SKM-1 treated with dmso at 0.1 percent for 144 hours (cell line): ENCODE measurements around the gene EPB41.

Experiments
- DNase-seq: peaks from one replicate; lab custom pipeline; 2025; ENCODE audit not compliant: unreplicated experiment; lab: John Stamatoyannopoulos, UW

Gene EPB41

DNA sequence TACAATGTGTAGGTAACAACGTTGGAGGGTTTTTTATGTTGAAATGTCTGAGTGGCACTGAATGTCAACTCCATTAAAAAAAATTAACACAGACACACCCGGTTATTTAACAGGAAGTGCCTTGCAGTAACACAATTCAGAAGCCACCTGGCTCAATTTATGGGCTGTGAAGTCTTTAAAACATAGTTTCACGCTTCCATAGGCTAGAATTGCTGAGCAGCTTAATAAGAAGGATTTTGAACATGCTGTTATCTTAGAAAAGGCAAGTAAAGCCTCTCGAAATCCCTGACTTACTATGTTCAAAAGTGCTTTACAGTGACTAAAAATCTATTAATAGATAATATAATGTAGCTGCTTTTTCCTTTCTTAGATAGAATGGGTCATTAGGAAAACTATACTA, 247.7 kb downstream of the EPB41 start:
- no peak for DNase-seq

DNA sequence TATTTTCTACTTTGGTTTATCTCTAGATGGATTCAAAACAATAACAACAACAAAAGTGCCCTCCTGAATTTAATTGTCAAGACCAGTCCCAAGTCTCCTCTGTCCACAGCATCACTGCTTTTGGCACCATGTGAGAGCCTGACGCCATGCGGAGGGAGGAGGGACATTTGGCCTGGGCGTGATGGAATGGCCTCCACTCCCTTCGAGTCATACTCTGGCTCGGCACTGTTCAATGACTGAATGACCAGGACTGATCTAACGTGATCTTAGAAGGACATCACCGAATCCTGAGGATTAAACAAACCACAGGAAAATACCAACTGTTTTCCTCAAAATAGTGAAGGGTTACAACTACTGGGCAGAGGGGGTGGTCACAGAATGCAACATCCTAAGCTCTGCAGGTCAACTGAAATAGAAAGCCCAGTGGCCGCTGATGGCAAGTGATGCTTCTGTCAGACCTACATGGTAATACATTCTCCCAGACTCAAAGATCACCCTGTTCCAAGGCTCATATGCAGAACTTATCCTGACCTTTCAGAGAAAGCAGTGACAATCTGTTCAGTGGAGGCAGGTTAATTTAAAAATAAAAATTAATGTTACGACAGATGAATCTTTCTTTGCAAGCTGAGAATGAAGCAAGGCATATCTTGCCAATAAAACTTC, 248.2 kb downstream of the EPB41 start:
- DNase-seq, result no peak

DNA sequence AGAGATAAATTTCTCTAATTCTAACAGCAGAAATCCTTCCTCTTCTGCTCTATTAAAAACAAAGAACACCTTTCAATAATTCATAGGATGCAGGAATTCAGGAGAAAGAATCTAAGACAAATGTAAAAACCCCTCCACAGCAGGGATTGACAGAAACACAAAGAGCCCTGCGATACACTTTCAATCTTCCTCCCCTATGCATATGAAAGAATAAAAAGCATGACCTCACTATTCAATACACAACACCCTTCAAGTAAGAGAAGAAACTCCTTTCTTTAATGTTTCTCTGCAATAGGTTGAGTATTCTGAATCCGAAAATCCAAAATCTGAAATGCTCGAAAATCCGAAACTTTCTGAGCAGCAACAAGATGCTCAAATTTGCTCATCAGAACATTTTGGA, 250.2 kb downstream of the EPB41 start:
- DNase-seq, result no peak

DNA sequence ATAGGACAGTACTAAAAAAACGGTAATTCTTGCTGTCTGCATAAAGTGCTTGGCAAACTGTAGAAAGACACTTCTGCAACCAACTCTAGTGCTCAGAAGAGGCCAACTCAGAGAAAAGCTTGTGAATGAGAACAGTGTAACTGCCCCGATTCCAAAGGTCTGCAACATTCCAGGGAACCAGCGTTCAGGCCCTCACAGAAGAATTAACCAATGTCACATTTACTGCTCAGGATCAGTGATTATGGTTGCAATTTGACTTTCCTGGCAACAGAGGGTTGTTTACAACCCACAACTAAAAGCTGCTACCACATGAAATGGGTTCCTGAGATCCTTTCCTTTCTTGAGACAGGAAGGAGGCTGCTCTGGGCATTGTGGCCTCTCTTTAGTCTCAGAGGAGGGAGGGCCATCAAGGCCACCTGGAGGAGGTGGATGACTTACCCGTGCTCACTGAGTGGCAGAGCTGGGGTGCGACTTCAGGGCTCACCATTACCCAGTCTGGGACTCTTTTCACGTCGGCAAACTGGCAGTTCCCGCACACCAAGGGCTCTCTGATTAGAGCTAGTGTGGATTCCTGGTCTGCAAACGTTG, 252.0 kb downstream of the EPB41 start:
- no peak for DNase-seq

DNA sequence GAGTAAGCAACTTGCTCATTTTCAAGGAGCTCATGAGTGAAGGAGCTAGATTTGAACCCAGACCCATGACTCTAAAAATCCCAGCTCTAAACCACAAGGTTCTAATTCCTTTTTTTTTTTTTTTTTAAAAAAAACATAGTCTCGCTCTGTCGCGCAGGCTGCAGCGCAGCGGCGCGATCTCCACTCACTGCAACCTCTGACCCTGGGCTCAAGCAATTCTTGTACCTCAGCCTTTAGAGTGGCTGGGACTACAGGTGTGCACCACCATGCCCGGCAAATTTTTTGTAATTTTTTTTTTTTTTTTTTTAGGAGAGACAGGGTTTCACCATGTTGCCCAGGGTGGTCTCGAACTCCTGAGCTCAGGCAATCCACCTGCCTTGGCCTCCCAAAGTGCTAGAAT, 253.5 kb downstream of the EPB41 start:
- DNase-seq, result no peak
